Hematopoietic multipotent progenitor cell (in vitro differentiated cells): ENCODE data around the gene JMJD6. TPM values are rescaled to one million over a fixed set of nuclear protein-coding genes. Genes with fewer than 3 reads are reported as not detected.

Experiments used
- DNase-seq, 3 donors: peaks; one replicate each; pipeline ENCODE4 v3.0.0-alpha.2; 2011 to 2015; ENCODE audit warnings: low read depth in 2 of 3, low spot score in 2 of 3
- total RNA-seq: library from RNA; depleted of rRNA; stranded (reverse); fragments of >200 nt; gene quantifications from one replicate; pipeline ENCODE4 v1.2.3, GENCODE V29; 2012

The JMJD6 gene
- total RNA-seq, 1 donor = 16.7 TPM

DNA sequence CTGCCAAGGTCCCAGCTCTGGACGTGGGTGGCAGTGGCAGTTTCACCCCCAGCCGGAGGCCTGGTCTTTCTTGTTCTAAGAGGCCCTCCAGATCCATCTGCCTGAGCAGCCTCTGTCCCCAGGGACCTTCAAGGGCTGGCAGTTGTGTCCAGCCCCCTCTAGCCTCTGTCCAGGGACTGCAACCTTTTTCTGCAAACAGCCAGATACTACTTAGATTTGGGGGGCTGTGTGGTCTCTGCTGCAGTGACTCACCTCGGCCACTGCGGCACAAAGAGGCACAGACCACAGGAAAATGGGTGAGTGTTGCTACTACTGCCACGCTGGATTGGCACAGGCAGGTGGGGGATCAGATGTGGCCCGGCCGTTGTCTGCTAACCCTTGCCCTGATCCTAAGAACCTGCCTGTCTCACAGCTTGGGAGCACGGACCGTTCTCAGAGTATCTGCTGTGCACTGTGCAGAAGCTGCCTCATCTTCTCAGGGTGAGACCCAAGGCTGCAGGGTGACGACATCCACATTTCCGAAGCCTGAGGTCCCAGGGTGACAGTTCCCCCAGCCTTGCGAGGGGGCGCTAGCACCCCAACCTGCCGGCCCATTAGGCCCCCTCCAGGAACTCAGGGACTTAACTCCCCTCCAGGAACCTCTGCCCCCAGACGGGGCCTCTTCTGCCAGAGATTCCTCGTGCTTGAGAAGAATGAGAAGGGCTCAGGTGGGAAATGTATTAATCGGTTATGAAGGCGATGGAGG lies 43.2 kb downstream of the JMJD6 start:
- no peak for DNase-seq

DNA sequence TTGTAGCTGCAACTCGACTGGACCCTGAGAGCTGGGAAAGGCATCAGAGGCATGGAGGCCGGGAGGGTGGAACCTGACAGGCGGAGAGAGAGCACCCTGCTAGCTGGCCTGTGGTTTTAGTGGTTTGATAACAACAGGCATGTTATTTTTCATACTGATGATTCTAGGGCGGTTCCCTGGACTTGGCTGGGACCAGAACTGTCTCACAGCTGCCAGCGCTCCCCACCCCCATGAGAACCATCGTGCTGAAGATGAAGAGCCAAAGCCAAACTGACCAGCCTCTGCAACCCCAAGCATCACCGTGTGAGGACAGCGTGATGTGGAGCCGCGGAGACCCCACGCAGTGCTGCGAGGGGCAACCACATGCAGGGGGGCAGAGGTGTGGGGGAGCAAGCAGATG lies 44.1 kb downstream of the JMJD6 start:
- no peak for DNase-seq

DNA sequence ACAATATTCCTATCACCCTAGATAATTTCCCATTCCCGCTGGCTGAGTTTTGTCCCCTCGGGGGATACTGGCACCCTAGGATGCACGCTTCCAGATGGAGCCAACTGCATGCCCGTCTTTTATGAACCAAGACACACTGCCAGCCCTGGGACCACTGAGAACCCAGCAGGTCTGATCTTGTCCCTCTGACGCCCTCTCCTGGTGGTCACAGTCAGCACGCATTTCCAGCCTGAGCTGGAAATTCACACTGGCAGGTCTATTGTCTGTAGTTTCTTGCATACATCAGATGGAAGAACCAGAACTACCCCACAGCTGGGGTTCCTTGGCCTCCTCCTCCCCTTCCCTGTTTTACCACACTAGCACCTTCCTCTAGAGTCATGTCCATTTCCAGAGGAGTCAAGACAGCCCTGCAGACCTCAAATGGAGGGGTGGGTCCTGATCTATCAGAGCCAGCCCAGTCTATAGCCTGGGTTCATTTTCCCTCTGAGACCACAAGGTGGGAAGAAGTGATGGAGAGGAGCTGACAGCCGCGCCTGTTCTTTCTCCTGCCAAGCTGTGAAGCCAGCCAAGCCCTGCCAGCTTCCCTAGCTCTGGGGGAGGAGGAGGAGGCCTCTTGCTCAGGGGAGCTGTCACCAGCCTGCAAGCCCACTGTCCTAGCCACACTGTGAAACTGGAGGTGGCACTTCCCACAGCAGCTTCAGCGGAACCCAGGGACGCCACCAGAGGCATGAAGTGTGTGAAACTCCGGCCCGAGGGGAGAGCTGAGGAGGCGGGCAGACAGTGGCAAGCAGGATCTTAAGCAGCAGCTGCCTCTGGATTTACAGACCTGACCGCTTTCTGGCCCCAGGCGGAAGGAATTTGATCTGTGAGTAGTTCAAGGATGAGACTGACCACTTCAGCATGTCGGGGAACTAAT lies 44.9 kb downstream of the JMJD6 start:
- peak in 2 of 3 donors; percentile 61 to 81 for DNase-seq

DNA sequence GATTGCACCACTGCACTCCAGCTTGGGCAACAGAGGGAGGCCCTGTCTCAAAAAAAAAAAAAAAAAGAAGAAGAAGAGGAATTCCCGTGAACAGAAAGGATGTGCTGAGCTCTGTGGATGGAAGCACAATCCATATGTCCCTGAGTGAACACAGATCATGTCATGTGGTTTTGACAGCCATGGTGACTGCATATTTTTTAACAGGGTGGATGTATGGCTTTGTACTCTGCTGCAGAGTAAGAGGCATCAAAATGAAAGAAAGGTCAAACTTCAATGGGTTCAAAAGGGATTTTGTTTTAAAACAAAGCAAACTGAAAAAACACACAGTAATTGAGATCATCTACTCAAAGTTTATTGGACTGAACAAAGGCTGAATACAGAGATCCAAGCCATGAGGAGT lies 47.2 kb downstream of the JMJD6 start:
- no peak for DNase-seq

DNA sequence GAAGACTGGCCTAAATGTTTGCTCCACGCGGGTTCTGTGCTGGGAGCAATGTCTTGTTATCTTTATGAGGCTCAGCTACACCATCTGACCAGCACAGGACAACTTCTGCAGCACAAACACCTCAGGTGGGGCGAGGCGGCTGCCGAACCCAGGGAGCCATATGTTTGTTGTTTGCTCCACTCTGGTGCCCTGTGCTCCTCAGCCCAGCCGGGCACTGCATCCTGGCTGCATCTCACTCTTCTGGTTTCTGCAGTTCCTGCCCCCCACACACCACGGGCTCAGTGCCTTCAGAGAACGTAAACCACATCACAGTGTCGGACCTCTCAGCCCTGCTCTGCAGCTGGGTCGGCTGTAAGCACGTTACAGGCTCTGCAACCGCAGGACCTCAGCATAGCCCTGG lies 48.1 kb downstream of the JMJD6 start:
- no peak for DNase-seq

DNA sequence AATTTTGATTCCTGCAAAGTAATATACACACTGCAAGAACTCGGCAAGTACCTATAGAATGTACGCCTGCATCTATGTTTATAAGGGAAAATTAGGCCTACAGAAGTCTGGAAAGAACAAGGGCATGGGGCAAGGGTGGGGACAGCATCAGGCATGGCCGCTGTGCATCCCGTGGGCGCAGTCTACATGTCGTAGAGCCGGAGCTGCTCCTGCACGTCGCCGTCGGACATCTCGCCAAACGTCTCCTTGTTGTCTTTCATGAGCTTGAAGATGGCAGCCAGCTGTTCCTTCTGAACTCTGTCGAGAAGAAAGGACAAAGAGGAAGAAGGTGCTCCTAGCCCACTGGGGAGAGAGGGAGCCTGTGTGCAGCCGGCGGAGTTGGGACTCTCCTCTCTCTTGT lies 49.0 kb downstream of the JMJD6 start:
- no peak for DNase-seq

DNA sequence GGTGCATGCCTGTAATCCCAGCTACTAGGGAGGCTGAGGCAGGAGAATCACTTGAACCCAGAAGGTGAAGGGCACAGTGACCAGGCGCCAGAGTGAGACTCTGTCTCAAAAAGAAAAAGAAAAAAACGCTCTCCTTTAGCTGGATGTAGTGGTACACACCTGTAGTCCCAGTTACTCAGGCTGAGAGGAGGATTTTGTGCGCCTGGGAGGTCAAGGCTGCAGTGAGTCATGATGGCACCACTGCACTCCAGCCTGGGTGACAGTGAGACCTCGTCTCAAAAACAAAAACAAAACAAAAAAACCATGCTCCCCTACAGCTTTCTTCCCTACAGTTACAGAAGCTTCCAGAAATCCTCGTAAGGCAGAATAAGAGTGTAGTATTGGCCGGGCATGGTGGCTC lies 49.8 kb downstream of the JMJD6 start:
- DNase-seq = no peak

DNA sequence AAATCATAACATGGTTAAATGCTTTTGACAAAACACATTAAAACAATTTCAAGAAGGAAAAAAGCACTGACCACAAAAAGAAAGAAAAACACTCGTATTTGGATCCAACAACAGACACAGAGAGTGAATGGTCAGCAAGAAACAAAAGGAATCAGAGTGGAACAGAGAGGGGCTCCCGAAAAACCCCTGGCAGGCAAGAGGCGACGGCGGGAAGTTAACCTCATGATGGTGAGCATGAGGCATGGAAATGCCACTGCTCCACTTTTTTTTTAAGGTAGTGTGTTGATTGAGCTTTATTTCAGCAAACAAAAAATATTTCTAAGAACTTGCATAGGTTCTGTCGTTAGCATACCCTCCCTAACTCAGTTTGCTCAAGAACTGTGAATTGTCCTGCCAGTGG lies 50.8 kb downstream of the JMJD6 start:
- DNase-seq = no peak

DNA sequence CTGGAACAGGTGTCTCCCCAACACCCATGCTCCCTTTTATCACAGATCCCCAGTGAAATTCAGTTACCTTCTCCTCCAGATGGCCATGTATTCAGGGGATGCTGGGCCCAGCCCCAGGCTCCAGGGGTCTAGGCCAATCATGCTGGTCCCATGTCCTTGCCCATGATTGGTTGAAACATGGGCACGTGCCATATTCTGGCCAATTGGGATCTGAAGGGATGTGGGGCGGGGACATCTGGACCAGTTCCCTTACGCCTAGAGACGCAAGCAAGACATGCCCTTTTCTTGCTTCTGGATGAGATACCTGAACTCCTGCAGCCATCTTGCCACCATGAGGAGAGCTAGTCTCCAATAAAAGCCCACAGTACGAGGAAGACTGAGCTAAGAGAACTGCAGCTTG lies 51.8 kb downstream of the JMJD6 start:
- DNase-seq = no peak

DNA sequence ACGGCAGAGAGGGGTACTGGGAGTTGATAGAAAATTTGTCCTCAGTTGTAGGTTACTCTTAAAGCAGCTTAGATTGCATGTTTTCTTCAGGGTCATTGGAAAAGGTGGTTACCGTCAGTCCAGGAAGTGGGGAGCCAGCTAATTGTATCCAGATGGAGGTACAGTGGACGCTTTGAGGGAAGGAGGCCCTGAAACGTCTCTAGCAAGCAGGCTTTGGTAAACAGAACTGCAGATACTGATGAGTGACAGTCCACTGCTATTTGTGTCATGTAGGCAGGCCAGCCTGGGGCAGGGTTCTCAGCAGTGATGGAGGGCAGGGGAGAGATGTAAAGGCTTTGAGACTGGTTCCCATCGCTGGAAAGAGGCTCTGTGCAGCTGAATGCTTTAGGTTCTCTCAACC lies 52.7 kb downstream of the JMJD6 start:
- DNase-seq = no peak

DNA sequence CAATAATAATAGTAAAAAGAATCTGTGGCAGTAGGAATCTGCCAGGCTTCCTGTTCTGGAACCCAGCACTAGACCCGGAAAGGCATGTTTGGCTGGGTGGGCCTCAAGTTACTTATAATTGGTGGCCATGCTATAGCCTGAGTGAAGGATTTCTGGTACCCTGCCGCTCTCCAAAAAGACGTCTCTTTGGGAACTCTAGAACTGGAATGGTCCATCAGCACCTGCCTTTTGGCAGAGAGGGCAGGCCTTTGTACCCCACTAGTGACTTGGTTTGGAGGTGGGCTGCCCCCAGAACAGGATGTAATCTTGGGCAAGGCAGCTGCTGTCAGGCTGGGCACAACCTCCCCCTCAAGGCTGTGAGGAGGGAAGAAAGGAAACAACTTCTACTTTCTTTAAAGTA lies 53.5 kb downstream of the JMJD6 start:
- no peak for DNase-seq

DNA sequence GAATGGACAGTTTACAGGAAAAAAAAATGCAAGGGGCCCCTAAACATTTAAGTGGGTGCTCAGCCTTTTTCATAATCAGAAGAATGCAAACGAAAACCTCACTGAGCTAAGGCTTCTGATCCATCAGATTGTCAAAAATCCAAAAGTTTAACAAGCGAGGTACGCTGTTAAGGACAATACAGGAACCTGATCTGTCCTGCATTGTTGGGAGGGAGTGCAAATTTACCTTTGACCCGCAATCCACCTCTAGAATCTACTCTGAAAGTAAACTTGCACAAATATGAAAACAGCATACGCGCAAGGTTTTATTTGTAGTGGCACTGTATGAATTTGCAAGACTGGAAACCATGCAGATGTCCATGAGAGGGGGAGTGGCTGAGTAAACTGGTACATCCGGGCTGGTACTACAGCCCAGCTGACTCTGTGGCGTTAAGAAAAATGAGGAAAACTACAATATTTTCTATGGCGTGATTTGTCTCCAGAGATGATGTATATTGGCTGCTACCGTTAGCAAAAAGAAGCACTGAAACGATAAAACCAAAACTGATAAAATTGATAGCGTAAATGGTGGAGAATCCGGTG lies 54.0 kb downstream of the JMJD6 start:
- no peak for DNase-seq

DNA sequence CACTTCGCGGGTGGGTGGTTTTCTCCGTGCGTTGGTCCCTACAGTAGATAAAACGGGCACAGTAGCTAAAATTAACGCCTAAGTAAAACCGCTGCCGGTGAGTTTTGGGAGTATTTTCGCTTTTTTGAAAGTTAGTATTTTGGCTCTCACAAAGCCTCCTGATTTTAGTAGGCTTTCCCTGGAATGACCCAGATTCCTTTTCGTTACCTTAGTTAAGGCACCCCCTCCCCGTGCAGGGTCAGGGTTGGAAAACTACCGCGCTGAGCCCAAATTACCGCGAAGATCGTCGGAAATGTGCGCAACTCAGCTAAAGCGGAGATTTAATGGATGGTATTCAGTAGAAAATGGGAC lies 54.5 kb downstream of the JMJD6 start:
- DNase-seq = no peak

DNA sequence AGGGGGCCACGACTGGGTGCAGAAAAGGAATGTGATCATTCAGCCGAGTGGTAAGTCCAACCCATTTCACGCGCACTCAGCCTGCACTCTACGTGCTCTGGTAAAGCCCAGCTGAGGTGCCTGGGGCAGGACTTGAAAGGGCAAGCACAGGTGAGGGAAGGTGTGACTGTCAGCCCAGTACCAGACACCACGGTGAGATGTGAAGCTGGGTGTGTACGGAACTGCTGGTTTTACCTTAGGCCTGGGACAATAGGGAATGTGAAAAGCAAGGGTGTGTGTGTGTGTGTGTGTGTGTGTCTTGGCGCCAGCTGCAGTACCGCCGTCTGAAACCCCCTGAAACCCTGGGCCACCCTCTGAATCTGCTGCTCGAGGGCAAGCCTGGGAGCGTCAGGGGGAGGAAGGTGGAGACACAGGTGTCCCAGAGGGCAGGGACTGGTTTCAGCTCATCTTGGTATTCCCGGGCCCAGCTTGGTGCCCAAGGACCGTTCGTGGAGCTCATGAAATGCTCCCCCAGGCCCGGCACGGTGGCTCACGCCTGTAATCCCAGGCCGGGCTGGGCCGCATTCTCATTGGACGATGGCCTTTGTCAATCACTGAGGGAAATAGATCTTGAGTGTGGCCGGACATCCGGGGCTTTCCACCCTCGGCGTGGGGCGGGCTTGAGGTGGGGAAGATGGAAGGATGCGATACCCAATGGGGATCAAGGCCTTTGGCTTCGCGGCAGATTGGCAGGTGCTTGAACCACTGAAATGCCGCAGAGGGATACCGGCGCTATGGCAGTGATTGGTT lies 55.1 kb downstream of the JMJD6 start:
- DNase-seq = peak; percentile 90 to 100 (median 100)

DNA sequence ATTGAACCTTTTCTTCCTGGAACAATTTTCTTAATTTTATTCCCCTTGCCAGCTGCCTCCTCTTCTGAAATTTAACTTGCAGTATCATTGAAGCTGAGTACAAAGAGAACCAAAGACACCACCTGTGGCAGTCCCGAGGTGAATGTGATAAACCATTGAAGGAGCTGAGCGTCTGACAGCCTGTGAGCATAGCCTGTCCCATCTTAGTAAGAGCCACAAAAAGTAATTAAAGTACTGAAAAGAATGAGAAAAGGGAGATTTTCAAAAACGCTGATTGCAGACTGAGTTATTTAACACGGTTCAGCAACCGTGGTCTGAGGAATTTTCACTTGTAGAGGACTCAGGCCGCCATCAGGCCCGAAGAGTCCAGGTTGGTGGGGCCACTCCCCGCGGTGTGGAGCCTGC lies 55.7 kb downstream of the JMJD6 start:
- no peak for DNase-seq

DNA sequence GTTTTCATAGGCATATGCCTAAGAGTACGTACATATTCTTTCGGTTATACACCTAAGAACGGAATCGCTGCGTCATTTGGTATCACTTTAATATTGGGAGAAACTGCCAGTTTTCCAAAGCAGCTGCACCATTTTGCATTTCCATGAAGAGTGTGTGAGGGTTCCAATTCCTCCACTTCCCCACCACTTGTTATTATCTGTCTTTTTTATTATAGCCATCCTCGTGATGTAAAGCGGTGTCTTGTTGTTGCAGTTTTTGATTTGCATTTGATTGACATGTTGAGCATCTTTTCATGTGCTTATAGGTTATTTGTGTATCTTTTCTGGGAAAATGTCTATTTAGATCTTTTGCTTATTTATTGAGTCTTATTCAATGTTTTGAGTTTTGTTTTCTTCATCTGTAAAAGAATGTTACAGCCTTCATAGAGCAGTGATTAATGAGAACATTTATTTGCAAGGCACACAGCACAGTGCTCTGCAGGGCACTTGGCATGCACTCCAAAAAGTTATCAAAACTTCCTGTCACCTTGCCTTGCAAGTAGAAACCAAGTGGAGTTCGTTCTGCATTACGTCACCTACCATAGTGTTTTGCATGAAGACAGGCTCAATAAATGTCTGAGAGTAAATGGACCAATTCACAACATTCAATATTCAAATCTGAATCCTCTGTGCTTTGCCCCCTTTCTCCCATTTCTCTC lies 56.2 kb downstream of the JMJD6 start:
- DNase-seq = no peak
